Endothelial cell of umbilical vein (primary cell): ENCODE results near the gene CLEC14A.

Experiments
- POLR2A ChIP-seq: IDR thresholded peaks from 2 replicates; pipeline ENCODE4 v1.6.1; 2012; ENCODE audit warnings: low read depth, mild to moderate bottlenecking, control low read depth, low read length
- TF ChIP-seq, protein P1 (sequence below), 2 donors: IDR thresholded peaks; 1 replicate in 1 of 2; 2 replicates in 1 of 2; pipeline ENCODE4 v1.5.1; 2011; ENCODE audit warnings: low read length in 2 of 2, mild to moderate bottlenecking in 2 of 2, moderate library complexity in 2 of 2, control low read depth in 1 of 2, inconsistent platforms in 1 of 2, low read depth in 1 of 2; ENCODE audit not compliant: insufficient read depth in 1 of 2; ENCODE audit errors: extremely low read depth in 1 of 2

DNA sequence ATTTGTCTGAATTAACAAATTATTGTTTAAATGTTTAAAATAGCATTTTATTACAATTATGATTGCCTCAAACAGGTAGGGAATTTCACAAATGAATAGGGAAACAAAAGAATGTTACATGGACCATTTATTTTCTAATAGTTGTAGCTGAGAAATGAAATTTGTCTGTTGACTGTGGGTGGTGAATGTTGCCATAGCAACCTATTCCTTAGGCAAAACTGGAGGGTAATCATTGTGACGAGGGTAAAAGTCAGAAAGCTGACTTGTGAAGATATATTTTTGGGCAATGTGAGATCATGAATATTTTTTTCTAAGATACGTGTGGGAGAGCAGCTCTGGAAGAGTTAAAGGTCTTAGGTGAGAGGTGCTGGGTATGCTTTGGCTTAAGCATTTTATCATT, 24.2 kb upstream of the CLEC14A start:
- TF ChIP-seq, protein P1, sequence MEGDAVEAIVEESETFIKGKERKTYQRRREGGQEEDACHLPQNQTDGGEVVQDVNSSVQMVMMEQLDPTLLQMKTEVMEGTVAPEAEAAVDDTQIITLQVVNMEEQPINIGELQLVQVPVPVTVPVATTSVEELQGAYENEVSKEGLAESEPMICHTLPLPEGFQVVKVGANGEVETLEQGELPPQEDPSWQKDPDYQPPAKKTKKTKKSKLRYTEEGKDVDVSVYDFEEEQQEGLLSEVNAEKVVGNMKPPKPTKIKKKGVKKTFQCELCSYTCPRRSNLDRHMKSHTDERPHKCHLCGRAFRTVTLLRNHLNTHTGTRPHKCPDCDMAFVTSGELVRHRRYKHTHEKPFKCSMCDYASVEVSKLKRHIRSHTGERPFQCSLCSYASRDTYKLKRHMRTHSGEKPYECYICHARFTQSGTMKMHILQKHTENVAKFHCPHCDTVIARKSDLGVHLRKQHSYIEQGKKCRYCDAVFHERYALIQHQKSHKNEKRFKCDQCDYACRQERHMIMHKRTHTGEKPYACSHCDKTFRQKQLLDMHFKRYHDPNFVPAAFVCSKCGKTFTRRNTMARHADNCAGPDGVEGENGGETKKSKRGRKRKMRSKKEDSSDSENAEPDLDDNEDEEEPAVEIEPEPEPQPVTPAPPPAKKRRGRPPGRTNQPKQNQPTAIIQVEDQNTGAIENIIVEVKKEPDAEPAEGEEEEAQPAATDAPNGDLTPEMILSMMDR (IDR thresholded peaks at IDR 0.05; ENCODE audit: extremely low read depth in 1 of 2, insufficient read depth in 1 of 2, low read depth in 1 of 2, low read length in 2 of 2): no peak
- TF ChIP-seq POLR2A: no peak
